ENCODE measurements around the gene CUBN.

Gene CUBN

GRCh38 chr10:17065273-17065672 lies 64.3 kb downstream of the CUBN start:
- no peak for TF ChIP-seq ZFX (IDR thresholded peaks at IDR 0.05)
- TF ChIP-seq, protein P1, sequence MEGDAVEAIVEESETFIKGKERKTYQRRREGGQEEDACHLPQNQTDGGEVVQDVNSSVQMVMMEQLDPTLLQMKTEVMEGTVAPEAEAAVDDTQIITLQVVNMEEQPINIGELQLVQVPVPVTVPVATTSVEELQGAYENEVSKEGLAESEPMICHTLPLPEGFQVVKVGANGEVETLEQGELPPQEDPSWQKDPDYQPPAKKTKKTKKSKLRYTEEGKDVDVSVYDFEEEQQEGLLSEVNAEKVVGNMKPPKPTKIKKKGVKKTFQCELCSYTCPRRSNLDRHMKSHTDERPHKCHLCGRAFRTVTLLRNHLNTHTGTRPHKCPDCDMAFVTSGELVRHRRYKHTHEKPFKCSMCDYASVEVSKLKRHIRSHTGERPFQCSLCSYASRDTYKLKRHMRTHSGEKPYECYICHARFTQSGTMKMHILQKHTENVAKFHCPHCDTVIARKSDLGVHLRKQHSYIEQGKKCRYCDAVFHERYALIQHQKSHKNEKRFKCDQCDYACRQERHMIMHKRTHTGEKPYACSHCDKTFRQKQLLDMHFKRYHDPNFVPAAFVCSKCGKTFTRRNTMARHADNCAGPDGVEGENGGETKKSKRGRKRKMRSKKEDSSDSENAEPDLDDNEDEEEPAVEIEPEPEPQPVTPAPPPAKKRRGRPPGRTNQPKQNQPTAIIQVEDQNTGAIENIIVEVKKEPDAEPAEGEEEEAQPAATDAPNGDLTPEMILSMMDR (conservative IDR thresholded peaks at IDR 0.05), result no peak
- no peak overlapping the region for H3K27ac ChIP-seq

- TF ChIP-seq, protein P1 (conservative IDR thresholded peaks at IDR 0.05), result no peak
- no peak for TF ChIP-seq ZFX (IDR thresholded peaks at IDR 0.05)
- no peak overlapping the region for H3K27ac ChIP-seq
Observed at GRCh38 chr10:17064435-17064834, 65.2 kb downstream of the CUBN start.

DNA sequence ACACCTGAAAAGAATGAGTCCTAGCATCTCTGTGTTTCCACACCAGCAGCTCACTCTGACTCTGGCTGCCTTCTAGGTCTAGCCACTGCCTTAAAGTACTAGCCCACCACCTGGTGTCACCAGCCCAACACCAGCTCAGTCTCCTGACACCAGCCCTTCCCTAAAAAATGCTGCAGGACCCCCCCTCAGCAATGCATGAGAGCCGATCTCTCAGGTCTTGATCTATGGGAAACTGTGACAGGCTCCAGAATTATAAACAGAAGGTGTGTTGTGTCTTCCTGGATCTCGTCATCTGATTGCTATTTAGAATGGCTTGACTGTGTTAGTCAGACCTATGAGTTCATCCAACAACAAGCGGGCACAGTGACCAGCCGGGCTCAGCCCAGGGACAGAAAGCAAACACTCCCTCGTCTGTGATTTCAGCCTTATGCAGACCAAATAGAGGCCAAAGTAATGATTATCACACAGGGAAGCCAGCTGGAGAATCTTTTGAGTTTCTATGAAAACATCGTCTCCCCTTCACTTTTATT lies 66.6 kb downstream of the CUBN start:
- no peak overlapping the region for H3K27ac ChIP-seq
- TF ChIP-seq ZFX (IDR thresholded peaks at IDR 0.05), result no peak
- TF ChIP-seq, protein P1 (conservative IDR thresholded peaks at IDR 0.05), result no peak

DNA sequence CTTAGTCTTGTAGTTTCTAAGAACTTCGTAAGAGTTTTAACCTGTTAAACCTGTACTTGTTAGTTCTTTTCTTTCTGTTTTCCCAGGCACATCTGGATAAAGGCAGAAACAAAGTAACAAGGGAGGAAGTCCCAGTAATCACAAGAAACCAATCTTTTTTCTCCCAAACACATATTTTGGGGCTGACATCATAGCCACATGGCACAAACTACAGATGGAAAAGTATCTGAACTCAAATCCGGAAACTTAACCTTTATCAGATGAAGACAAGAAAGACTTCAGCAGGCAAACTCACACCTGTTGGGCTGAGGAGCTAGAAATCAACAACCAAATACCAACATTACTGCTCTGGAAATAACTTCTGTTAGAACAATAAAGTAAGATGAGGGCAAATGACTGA lies 67.1 kb downstream of the CUBN start:
- no peak overlapping the region for H3K27ac ChIP-seq
- TF ChIP-seq ZFX (IDR thresholded peaks at IDR 0.05), result no peak

GRCh38 chr10:17062009-17062408 lies 67.6 kb downstream of the CUBN start:
- no peak overlapping the region for H3K27ac ChIP-seq
- TF ChIP-seq, protein P1 (conservative IDR thresholded peaks at IDR 0.05), result no peak
- no peak for TF ChIP-seq ZFX (IDR thresholded peaks at IDR 0.05)

- no peak for TF ChIP-seq ZFX (IDR thresholded peaks at IDR 0.05)
- TF ChIP-seq, protein P1 (conservative IDR thresholded peaks at IDR 0.05), result no peak
- H3K27ac ChIP-seq, result no peak overlapping the region
Observed at GRCh38 chr10:17061418-17061817, 68.2 kb downstream of the CUBN start.

- TF ChIP-seq ZFX (IDR thresholded peaks at IDR 0.05), result no peak
- TF ChIP-seq, protein P1 (conservative IDR thresholded peaks at IDR 0.05), result no peak
- no peak overlapping the region for H3K27ac ChIP-seq
Observed at GRCh38 chr10:17060289-17060688, 69.3 kb downstream of the CUBN start.

DNA sequence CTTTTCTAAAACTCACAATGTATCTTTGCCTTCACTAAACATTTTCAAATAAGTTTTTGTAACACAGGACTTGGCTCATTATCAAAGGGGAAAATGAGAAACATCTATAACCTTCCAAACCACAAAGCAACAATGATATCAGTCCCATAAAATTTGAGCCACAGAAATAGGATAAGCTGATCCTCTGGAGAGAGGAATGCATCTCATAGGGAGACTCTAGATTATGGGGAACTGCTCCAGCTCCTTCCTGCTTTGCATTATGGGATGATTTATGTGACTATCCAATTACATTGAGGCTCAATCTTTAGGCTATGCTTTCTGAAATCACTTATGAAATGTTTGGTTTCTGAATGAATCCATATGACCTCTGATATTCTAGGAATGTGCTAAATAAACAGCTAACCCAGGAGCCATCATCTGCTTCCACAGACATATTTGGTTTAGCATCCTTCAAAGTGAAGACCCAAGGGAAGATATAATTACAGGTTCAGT lies 70.4 kb downstream of the CUBN start:
- no peak overlapping the region for H3K27ac ChIP-seq

More for the DNA sequence above, 70.4 kb downstream of the CUBN start:
- no peak for TF ChIP-seq ZFX (IDR thresholded peaks at IDR 0.05)
- TF ChIP-seq, protein P1 (conservative IDR thresholded peaks at IDR 0.05), result no peak
